Osteoblast (primary cell): Measurements from ENCODE around the gene DYSF. TPM values are rescaled to one million over a fixed set of nuclear protein-coding genes. Genes with fewer than 3 reads are reported as not detected.

Experiments used
- DNase-seq: peaks from one replicate; pipeline ENCODE4 v3.0.0; 2011; ENCODE audit warnings: low spot score, mixed read lengths; ENCODE audit not compliant: insufficient read length; ENCODE audit errors: missing footprints
- H2AFZ ChIP-seq: 2 replicates; pipeline ENCODE4 v1.6.0; 2011; ENCODE audit warnings: mild to moderate bottlenecking, low read length
- H3K27ac ChIP-seq: 2 replicates; pipeline ENCODE4 v1.5.1; 2011; ENCODE audit warnings: mild to moderate bottlenecking, low read depth, low read length, moderate library complexity
- H3K27me3 ChIP-seq: 2 replicates; pipeline ENCODE4 v1.6.0; 2012; ENCODE audit warnings: mild to moderate bottlenecking, control low read depth, inconsistent platforms, low read length, moderate library complexity; ENCODE audit not compliant: insufficient read depth
- H3K36me3 ChIP-seq: 2 replicates; pipeline ENCODE4 v1.5.1; 2011; ENCODE audit warnings: mild to moderate bottlenecking, low read length, control low read depth, moderate library complexity; ENCODE audit not compliant: insufficient read depth
- H3K4me1 ChIP-seq: 2 replicates; pipeline ENCODE4 v1.5.1; 2011; ENCODE audit warnings: mild to moderate bottlenecking, low read length, control low read depth, moderate library complexity; ENCODE audit not compliant: insufficient read depth
- H3K4me2 ChIP-seq: 2 replicates; pipeline ENCODE4 v1.6.0; 2011; ENCODE audit warnings: mild to moderate bottlenecking, low read length; ENCODE audit not compliant: insufficient read depth
- H3K4me3 ChIP-seq: fragments of 200-600 bp; sonication (generic); 3 replicates; pipeline ENCODE4 v1.5.1; 2012; ENCODE audit warnings: mild to moderate bottlenecking, low read length, inconsistent platforms; ENCODE audit not compliant: insufficient read depth
- H3K79me2 ChIP-seq: 2 replicates; pipeline ENCODE4 v1.6.0; 2012; ENCODE audit warnings: mild to moderate bottlenecking, low read length, control low read depth, inconsistent platforms; ENCODE audit not compliant: insufficient read depth
- H3K9me3 ChIP-seq: 2 replicates; pipeline ENCODE4 v1.5.1; 2011; ENCODE audit warnings: low read depth, low read length, control low read depth
- H4K20me1 ChIP-seq: 2 replicates; pipeline ENCODE4 v1.6.0; 2012; ENCODE audit warnings: mild to moderate bottlenecking, low read length, control low read depth; ENCODE audit not compliant: insufficient read depth
- CTCF ChIP-seq: IDR thresholded peaks from 2 replicates; pipeline ENCODE4 v1.5.1; 2011; ENCODE audit warnings: mild to moderate bottlenecking, low read depth, low read length, moderate library complexity; ENCODE audit errors: extremely low read depth
- total RNA-seq: library from RNA; depleted of rRNA; stranded (reverse); fragments of >200 nt; gene quantifications from 2 replicates; pipeline ENCODE4 v1.2.3, GENCODE V29; 2012

Gene DYSF
- total RNA-seq, 1 donor: 4.3 TPM

- Histone ChIP-seq H3K4me2 (no peak overlapping the region), H3K4me1 (no peaks in the 10 kb centered on the region), H3K27ac (no peak overlapping the region), H2AFZ (no peak overlapping the region), H3K9me3 (no peaks in the 10 kb centered on the region), H3K79me2 (no peaks in the 10 kb centered on the region), H3K4me3 (no peak overlapping the region), H4K20me1 (no peaks in the 10 kb centered on the region), H3K27me3 (peaks cover 24% of the 10 kb centered on the region), H3K36me3 (no peaks in the 10 kb centered on the region)
- TF ChIP-seq CTCF: no peak
- no peak for DNase-seq
Measured at GRCh38 chr2:71694501-71695234, 241.3 kb downstream of the DYSF start.

- peaks cover 20% of the 10 kb centered on the region for H3K27me3 ChIP-seq
- no peak for TF ChIP-seq CTCF
- no peak overlapping the region for H2AFZ ChIP-seq
- H3K4me1 ChIP-seq: no peaks in the 10 kb centered on the region
- DNase-seq: no peak
- H3K4me3 ChIP-seq: no peak overlapping the region
- H3K9me3 ChIP-seq: no peaks in the 10 kb centered on the region
- no peaks in the 10 kb centered on the region for H3K36me3 ChIP-seq
- H3K4me2 ChIP-seq: no peak overlapping the region
- H4K20me1 ChIP-seq: no peaks in the 10 kb centered on the region
- H3K27ac ChIP-seq: no peak overlapping the region
- no peaks in the 10 kb centered on the region for H3K79me2 ChIP-seq
Measured at GRCh38 chr2:71695235-71696120, 242.1 kb downstream of the DYSF start.

- H3K79me2 ChIP-seq: no peaks in the 10 kb centered on the region
- peaks cover 20% of the 10 kb centered on the region for H3K27me3 ChIP-seq
- H3K4me1 ChIP-seq: peaks cover 7% of the 10 kb centered on the region
- H3K27ac ChIP-seq: no peak overlapping the region
- no peak overlapping the region for H3K4me2 ChIP-seq
- no peaks in the 10 kb centered on the region for H3K36me3 ChIP-seq
- TF ChIP-seq CTCF: no peak
- DNase-seq: no peak
- no peak overlapping the region for H3K4me3 ChIP-seq
- H2AFZ ChIP-seq: no peak overlapping the region
- no peaks in the 10 kb centered on the region for H4K20me1 ChIP-seq
- no peaks in the 10 kb centered on the region for H3K9me3 ChIP-seq
Measured at GRCh38 chr2:71696381-71696780, 243.0 kb downstream of the DYSF start.
